ENCODE data around the gene RAB3IP.

Gene RAB3IP, protein sequence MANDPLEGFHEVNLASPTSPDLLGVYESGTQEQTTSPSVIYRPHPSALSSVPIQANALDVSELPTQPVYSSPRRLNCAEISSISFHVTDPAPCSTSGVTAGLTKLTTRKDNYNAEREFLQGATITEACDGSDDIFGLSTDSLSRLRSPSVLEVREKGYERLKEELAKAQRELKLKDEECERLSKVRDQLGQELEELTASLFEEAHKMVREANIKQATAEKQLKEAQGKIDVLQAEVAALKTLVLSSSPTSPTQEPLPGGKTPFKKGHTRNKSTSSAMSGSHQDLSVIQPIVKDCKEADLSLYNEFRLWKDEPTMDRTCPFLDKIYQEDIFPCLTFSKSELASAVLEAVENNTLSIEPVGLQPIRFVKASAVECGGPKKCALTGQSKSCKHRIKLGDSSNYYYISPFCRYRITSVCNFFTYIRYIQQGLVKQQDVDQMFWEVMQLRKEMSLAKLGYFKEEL

DNA sequence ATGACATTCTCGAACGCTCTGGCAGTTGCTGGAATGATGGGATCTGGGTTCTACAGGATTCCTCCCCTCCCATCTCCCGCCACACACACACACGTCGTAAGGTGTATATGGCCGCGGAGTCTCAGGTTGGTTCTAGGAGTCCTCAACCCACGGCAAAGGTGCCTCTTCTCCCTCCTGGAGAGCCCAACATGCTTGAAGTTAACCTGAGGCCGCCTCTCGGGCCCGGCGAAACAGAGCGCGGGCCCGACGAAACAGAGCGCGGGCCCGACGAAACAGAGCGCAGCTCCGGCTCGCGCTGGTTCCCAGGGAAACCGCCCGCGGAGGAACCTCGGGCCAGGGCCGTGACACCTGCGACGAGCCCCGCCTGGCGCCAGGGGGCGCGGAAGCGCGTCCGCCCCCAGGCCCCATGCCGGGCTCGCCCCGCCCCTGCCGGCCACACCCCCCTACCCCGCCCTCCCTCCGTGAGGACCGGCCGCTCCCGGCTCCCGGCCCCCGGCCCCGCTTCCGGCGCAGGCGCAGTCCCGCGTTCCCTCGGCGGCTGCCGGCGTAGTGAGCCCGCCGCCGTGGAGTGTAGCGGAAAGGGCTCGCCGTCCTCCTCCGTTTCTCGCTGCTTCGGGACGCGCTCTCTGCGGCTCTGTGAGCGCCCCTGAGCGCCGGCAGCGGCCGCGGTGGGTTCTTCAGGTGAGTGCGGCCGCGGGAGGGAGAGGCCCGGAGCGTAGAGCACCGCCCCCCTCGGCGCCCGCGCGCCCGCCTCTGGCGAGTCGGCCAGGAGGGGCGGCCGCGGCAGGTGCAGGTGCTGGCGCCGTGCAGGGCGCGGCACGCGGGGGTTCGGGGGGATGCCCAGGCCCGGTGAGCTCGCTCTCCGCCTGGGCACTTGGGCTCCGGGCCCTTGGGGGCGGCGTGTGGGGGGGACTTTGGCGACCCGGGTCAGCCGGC, at the start of gene RAB3IP:
Gene RAB3IP, plus strand, starts transcription at position 510 of the 936 bp plus-strand sequence. CDS start 16,549 bp downstream, outside the sequence.
- Histone ChIP-seq H3K27me3 (peaks cover 49% of the 10 kb centered on the region), H3K4me1 (ENCODE audit: control insufficient read depth in 1 of 2, insufficient read depth in 1 of 2, low read depth in 1 of 2, low read length in 1 of 2) (peaks cover 14 to 16% of the 10 kb centered on the region in 2 experiments), H3K27ac (peak within 1 kb of the TSS; percentile 73), H3K36me3 (no peaks in the 10 kb centered on the region), H3K4me3 (ENCODE audit: low read depth in 1 of 2, low read length in 1 of 2) (peak within 1 kb of the TSS; percentile 81 to 91), H3K9me3 (no peaks in the 10 kb centered on the region)
- TF ChIP-seq, protein P1, sequence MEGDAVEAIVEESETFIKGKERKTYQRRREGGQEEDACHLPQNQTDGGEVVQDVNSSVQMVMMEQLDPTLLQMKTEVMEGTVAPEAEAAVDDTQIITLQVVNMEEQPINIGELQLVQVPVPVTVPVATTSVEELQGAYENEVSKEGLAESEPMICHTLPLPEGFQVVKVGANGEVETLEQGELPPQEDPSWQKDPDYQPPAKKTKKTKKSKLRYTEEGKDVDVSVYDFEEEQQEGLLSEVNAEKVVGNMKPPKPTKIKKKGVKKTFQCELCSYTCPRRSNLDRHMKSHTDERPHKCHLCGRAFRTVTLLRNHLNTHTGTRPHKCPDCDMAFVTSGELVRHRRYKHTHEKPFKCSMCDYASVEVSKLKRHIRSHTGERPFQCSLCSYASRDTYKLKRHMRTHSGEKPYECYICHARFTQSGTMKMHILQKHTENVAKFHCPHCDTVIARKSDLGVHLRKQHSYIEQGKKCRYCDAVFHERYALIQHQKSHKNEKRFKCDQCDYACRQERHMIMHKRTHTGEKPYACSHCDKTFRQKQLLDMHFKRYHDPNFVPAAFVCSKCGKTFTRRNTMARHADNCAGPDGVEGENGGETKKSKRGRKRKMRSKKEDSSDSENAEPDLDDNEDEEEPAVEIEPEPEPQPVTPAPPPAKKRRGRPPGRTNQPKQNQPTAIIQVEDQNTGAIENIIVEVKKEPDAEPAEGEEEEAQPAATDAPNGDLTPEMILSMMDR (IDR thresholded peaks at IDR 0.05) = peak; percentile 80

DNA sequence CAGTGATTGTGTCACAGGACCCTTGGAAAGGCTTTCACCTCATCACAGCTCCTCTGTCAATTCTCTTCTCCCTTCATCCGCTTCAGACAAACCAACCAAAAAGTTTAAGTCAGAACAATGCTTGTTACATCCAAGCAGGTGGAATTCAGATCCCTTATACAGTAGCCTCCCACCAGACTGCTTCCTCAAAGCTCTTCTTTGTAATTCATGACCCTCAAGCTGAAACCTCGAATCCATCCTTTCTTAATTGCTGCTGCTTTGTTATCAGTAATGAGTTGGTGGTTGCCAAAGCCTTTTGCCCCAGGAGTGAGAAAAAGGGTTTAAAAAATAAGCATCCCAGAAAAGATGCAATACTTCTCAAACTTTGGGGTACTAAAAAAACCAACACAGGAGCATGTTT, 49.0 kb upstream of the RAB3IP start:
- Histone ChIP-seq H3K9me3 (no peaks in the 10 kb centered on the region), H3K27ac (no peak overlapping the region), H3K4me1 (ENCODE audit: control insufficient read depth in 1 of 2, insufficient read depth in 1 of 2, low read depth in 1 of 2, low read length in 1 of 2) (peaks cover 0 to 7% of the 10 kb centered on the region in 2 experiments), H3K4me3 (ENCODE audit: low read depth in 1 of 2, low read length in 1 of 2) (no peak overlapping the region), H3K27me3 (peaks cover 12% of the 10 kb centered on the region), H3K36me3 (no peaks in the 10 kb centered on the region)
- TF ChIP-seq, protein P1 (IDR thresholded peaks at IDR 0.05) = no peak

DNA sequence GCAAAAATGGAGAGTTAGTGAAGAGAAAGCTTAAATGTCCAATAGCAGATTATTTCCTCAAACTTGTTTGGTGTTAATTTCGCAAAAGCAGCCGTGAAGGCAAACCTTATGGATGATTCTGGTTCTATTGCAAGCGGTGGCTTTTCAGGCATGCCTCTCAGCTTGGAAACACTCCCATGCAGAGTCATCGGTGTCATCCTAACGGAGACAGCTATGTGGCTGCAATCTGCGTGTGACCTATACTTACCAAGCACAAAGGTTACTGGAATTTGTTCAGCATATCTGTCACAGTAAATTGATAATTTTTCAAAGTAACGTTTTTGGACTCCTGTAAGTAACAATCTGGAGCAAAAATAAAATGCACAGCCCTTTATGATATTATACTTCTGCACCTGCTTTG, 44.5 kb upstream of the RAB3IP start:
- H3K9me3 ChIP-seq = no peaks in the 10 kb centered on the region
- TF ChIP-seq, protein P1 (IDR thresholded peaks at IDR 0.05) = no peak
- no peaks in the 10 kb centered on the region for H3K36me3 ChIP-seq
- H3K27ac ChIP-seq = no peak overlapping the region
- H3K4me3 ChIP-seq (ENCODE audit: low read depth in 1 of 2, low read length in 1 of 2) = no peak overlapping the region
- H3K4me1 ChIP-seq (ENCODE audit: control insufficient read depth in 1 of 2, insufficient read depth in 1 of 2, low read depth in 1 of 2, low read length in 1 of 2) = peaks cover 0 to 4% of the 10 kb centered on the region in 2 experiments
- peaks cover 4% of the 10 kb centered on the region for H3K27me3 ChIP-seq

DNA sequence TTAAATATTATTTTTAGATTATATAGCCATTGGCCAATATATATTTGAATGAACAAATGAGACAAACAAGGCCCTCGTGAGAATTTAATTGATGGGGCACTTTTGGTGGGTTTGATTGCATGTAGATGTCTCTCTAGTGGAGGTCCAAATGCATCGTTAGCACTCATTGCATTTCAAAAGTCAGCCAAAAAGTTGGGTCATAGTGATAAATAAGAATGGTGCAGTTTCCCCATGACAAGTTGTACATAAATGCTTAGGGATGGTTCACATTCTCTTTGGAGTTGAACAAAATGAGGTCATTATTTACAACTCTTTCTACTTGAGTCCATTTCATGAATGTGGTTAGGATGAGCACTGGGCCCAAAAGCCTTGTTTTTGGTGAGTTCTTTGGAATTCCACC, 40.6 kb upstream of the RAB3IP start:
- TF ChIP-seq, protein P1 (IDR thresholded peaks at IDR 0.05) = no peak
- no peaks in the 10 kb centered on the region for H3K27me3 ChIP-seq

DNA sequence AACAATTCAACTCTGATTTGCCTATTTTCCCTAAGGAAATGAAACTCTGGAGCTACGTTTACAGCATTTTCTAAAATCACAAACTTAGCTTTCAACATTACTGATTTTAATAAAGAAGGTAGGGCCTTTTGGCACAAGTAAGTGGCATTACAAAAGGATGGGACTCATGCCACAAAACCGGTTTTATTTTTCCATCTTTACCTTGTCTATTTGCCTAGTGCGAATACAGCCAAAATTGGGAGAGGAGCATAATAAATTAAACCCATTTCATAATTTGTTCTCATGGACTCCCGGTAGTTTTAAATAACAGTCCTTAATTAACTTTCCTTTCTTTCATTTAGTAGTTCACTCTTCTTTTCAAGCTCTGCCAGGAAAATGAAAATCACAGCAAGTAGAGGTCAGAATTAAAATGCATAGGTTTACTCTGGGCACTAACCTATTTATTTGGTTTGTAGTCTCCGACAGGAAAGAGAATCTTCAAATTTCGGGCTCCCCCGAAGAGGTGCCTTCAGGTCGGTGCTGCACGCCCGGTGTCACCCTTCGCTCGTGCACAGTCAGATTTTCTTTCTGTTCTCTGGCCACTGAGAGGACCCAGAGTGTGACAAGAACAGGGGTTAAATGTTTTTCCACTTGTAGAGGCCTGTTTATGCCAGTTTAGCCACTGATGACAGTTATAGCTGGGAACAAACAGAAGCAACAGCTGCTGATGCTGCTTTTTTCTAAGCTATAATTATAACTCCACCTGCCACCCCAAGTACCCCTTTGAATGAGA, 39.7 kb upstream of the RAB3IP start, which contains the start of gene BEST3:
Gene BEST3, minus strand, starts transcription at position 535 of the 772 bp plus-strand sequence. CDS start 1,505 bp downstream, outside the sequence.
- no peaks in the 10 kb centered on the region for H3K9me3 ChIP-seq
- H3K36me3 ChIP-seq = no peaks in the 10 kb centered on the region
- no peak within 1 kb of the TSS for H3K27ac ChIP-seq
- TF ChIP-seq, protein P1 (IDR thresholded peaks at IDR 0.05) = no peak
- no peaks in the 10 kb centered on the region for H3K27me3 ChIP-seq
- H3K4me3 ChIP-seq (ENCODE audit: low read depth in 1 of 2, low read length in 1 of 2) = no peak within 1 kb of the TSS
- no peaks in the 10 kb centered on the region for H3K4me1 ChIP-seq (ENCODE audit: control insufficient read depth in 1 of 2, insufficient read depth in 1 of 2, low read depth in 1 of 2, low read length in 1 of 2)

More for the DNA sequence above, 40.6 kb upstream of the RAB3IP start:
- Histone ChIP-seq H3K4me3 (ENCODE audit: low read depth in 1 of 2, low read length in 1 of 2) (no peak overlapping the region), H3K9me3 (no peaks in the 10 kb centered on the region), H3K27ac (no peak overlapping the region), H3K4me1 (ENCODE audit: control insufficient read depth in 1 of 2, insufficient read depth in 1 of 2, low read depth in 1 of 2, low read length in 1 of 2) (no peaks in the 10 kb centered on the region), H3K36me3 (no peaks in the 10 kb centered on the region)
